Loucy (cell line): Measurements from ENCODE around the gene MRPS11.

ENCODE experiments used
- H2AFZ ChIP-seq: fragments of 200-600 bp; sonication (generic); 2 replicates; pipeline ENCODE4 v1.6.0; 2016; ENCODE audit warnings: antibody characterized with exemption, mild to moderate bottlenecking, low read length, moderate library complexity
- H3F3A ChIP-seq: fragments of 200-600 bp; 2 replicates; pipeline ENCODE4 v1.6.0; 2016; ENCODE audit warnings: antibody characterized with exemption, low read depth, mild to moderate bottlenecking
- H3K27me3 ChIP-seq: fragments of 200-600 bp; sonication (generic); 2 replicates; pipeline ENCODE4 v1.6.1; 2014; ENCODE audit warnings: low read length, mild to moderate bottlenecking; ENCODE audit not compliant: insufficient read depth, poor library complexity, severe bottlenecking
- H3K36me3 ChIP-seq: fragments of 200-600 bp; sonication (generic); 2 replicates; pipeline ENCODE4 v1.6.1; 2016; ENCODE audit warnings: low read length; ENCODE audit not compliant: insufficient read depth
- H3K4me1 ChIP-seq: fragments of 200-600 bp; sonication (generic); 2 replicates; pipeline ENCODE4 v1.5.1; 2014; ENCODE audit warnings: low read length, mild to moderate bottlenecking; ENCODE audit not compliant: insufficient read depth, poor library complexity, severe bottlenecking
- H3K4me2 ChIP-seq: fragments of 200-600 bp; sonication (generic); 2 replicates; pipeline ENCODE4 v1.6.0; 2014; ENCODE audit warnings: antibody characterized with exemption, low read length, low read depth, mild to moderate bottlenecking; ENCODE audit not compliant: poor library complexity, severe bottlenecking
- H3K4me3 ChIP-seq: fragments of 200-600 bp; sonication (generic); 2 replicates; pipeline ENCODE4 v1.5.1; 2014; ENCODE audit warnings: low read length, mild to moderate bottlenecking, mixed read lengths; ENCODE audit not compliant: poor library complexity, severe bottlenecking
- H3K79me2 ChIP-seq: fragments of 200-600 bp; sonication (generic); 2 replicates; pipeline ENCODE4 v1.6.1; 2014; ENCODE audit warnings: low read length; ENCODE audit not compliant: insufficient read depth
- H3K9ac ChIP-seq: fragments of 200-600 bp; sonication (generic); 2 replicates; pipeline ENCODE4 v1.6.0; 2014; ENCODE audit warnings: mild to moderate bottlenecking, low read depth, low read length, moderate library complexity; ENCODE audit not compliant: poor library complexity, severe bottlenecking
- H3K9me2 ChIP-seq: fragments of 200-600 bp; sonication (generic); replicated peaks from 2 replicates; pipeline ENCODE4 v1.6.1; 2016; ENCODE audit warnings: low read depth, low read length, mixed read lengths
- H3K9me3 ChIP-seq: fragments of 200-600 bp; sonication (generic); 2 replicates; pipeline ENCODE4 v1.6.1; 2014; ENCODE audit warnings: mild to moderate bottlenecking, antibody characterized with exemption, low read length, low read depth; ENCODE audit not compliant: insufficient read depth
- H4K20me1 ChIP-seq: fragments of 200-600 bp; sonication (generic); 2 replicates; pipeline ENCODE4 v1.6.0; 2014; ENCODE audit warnings: antibody characterized with exemption, low read length, mild to moderate bottlenecking; ENCODE audit not compliant: insufficient read depth, poor library complexity, severe bottlenecking
- CTCF ChIP-seq: fragments of 200-600 bp; sonication (generic); conservative IDR thresholded peaks from 2 replicates; pipeline ENCODE4 v1.5.1; 2014; ENCODE audit warnings: mild to moderate bottlenecking, antibody characterized with exemption, low read length
- EZH2phosphoT487 ChIP-seq: fragments of 200-600 bp; IDR thresholded peaks from 2 replicates; pipeline ENCODE4 v1.6.1; 2018; ENCODE audit warnings: antibody characterized with exemption, mild to moderate bottlenecking, moderate library complexity, borderline replicate concordance

Gene MRPS11

GRCh38 chr15:88476635-88477060 is 9.1 kb downstream of the MRPS11 start:
- no peak overlapping the region for H3K4me3 ChIP-seq
- peaks cover 24% of the 10 kb centered on the region; the same call in 1 of the 2 replicates for H3K36me3 ChIP-seq
- H3K9me3 ChIP-seq, result no peaks in the 10 kb centered on the region
- no peak overlapping the region for H2AFZ ChIP-seq
- H3K79me2 ChIP-seq, result no peaks in the 10 kb centered on the region; the same call in 1 of the 2 replicates
- no peaks in the 10 kb centered on the region for H3K27me3 ChIP-seq
- H3K4me2 ChIP-seq, result no peak overlapping the region
- no peaks in the 10 kb centered on the region for H3K4me1 ChIP-seq
- no peaks in the 10 kb centered on the region for H4K20me1 ChIP-seq
- TF ChIP-seq CTCF, result peak; percentile 61
- TF ChIP-seq EZH2phosphoT487, result no peak
- H3F3A ChIP-seq, result no peaks in the 10 kb centered on the region
- H3K9ac ChIP-seq, result no peak overlapping the region
- no peaks in the 10 kb centered on the region for H3K9me2 ChIP-seq

- H4K20me1 ChIP-seq, result no peaks in the 10 kb centered on the region
- H3K27me3 ChIP-seq, result no peaks in the 10 kb centered on the region
- no peak overlapping the region for H2AFZ ChIP-seq
- H3K9me3 ChIP-seq, result no peaks in the 10 kb centered on the region
- H3K4me3 ChIP-seq, result no peak overlapping the region
- H3F3A ChIP-seq, result no peaks in the 10 kb centered on the region
- no peaks in the 10 kb centered on the region for H3K9me2 ChIP-seq
- H3K36me3 ChIP-seq, result peaks cover 24% of the 10 kb centered on the region; the same call in 1 of the 2 replicates
- TF ChIP-seq EZH2phosphoT487 (no peak), CTCF (no peak)
- no peak overlapping the region for H3K9ac ChIP-seq
- no peaks in the 10 kb centered on the region for H3K4me1 ChIP-seq
- H3K79me2 ChIP-seq, result no peaks in the 10 kb centered on the region
- no peak overlapping the region for H3K4me2 ChIP-seq
Measured at GRCh38 chr15:88477126-88477525, 9.6 kb downstream of the MRPS11 start.

GRCh38 chr15:88477904-88478303 is 10.4 kb downstream of the MRPS11 start:
- no peaks in the 10 kb centered on the region for H3K9me3 ChIP-seq
- H3K9ac ChIP-seq, result no peak overlapping the region
- H3K36me3 ChIP-seq, result peaks cover 24% of the 10 kb centered on the region; the same call in 1 of the 2 replicates
- no peaks in the 10 kb centered on the region for H3K4me1 ChIP-seq
- H2AFZ ChIP-seq, result no peak overlapping the region
- no peaks in the 10 kb centered on the region for H3K9me2 ChIP-seq
- no peak for TF ChIP-seq CTCF
- TF ChIP-seq EZH2phosphoT487, result no peak
- no peaks in the 10 kb centered on the region for H4K20me1 ChIP-seq
- H3K4me2 ChIP-seq, result no peak overlapping the region
- H3F3A ChIP-seq, result no peaks in the 10 kb centered on the region
- no peak overlapping the region for H3K4me3 ChIP-seq
- H3K27me3 ChIP-seq, result no peaks in the 10 kb centered on the region
- no peaks in the 10 kb centered on the region for H3K79me2 ChIP-seq
